HuH-7.5 (cell line): ENCODE measurements around the gene UBE2QL1.

Experiments used
- DNase-seq: peaks from one replicate; pipeline ENCODE4 v3.0.0; 2011; ENCODE audit warnings: low spot score

Gene UBE2QL1

GRCh38 chr5:6430418-6431028 lies 18.1 kb upstream of the UBE2QL1 start:
- no peak for DNase-seq

GRCh38 chr5:6431214-6432195 lies 17.2 kb upstream of the UBE2QL1 start:
- DNase-seq: no peak

- no peak for DNase-seq
These were observed 16.5 kb upstream of the UBE2QL1 start for GRCh38 chr5:6432206-6432605.

- no peak for DNase-seq
These were observed 13.9 kb upstream of the UBE2QL1 start for GRCh38 chr5:6434731-6435130.

- DNase-seq: no peak
These were observed 13.3 kb upstream of the UBE2QL1 start for GRCh38 chr5:6435356-6435755.

- DNase-seq: no peak
These were observed 11.8 kb upstream of the UBE2QL1 start for GRCh38 chr5:6436715-6437331.

- no peak for DNase-seq
These were observed 8.8 kb upstream of the UBE2QL1 start for GRCh38 chr5:6439588-6440550.

- no peak for DNase-seq
These were observed 6.3 kb upstream of the UBE2QL1 start for GRCh38 chr5:6442333-6442732.

GRCh38 chr5:6443326-6443725 lies 5.3 kb upstream of the UBE2QL1 start:
- no peak for DNase-seq

GRCh38 chr5:6446042-6446441 lies 2.6 kb upstream of the UBE2QL1 start:
- DNase-seq: no peak

GRCh38 chr5:6446626-6447309 lies 1.9 kb upstream of the UBE2QL1 start:
- DNase-seq: no peak

- no peak for DNase-seq
These were observed 1.1 kb upstream of the UBE2QL1 start for GRCh38 chr5:6447384-6448140.

GRCh38 chr5:6448141-6448491 lies 543 bp upstream of the UBE2QL1 start:
- no peak for DNase-seq

- DNase-seq: no peak
These were observed 953 bp downstream of the UBE2QL1 start for GRCh38 chr5:6449465-6450158.

GRCh38 chr5:6450319-6450833 lies 1.7 kb downstream of the UBE2QL1 start:
- no peak for DNase-seq

- no peak for DNase-seq
These were observed 4.2 kb downstream of the UBE2QL1 start for GRCh38 chr5:6452622-6453504.

- no peak for DNase-seq
These were observed 5.4 kb downstream of the UBE2QL1 start for GRCh38 chr5:6453937-6454560.

- DNase-seq: no peak
These were observed 6.0 kb downstream of the UBE2QL1 start for GRCh38 chr5:6454628-6455053.
